Lung (tissue), 12 donors: Measurements from ENCODE around the gene SIK3. TPM values are rescaled to one million over a fixed set of nuclear protein-coding genes. Genes with fewer than 3 reads are reported as not detected.

Experiments used
- ATAC-seq: fragments of 200-7000 bp; cut with Tn5 transposase; one replicate; pipeline ENCODE4 v1.9.1; 2020; ENCODE audit warnings: moderate number of reproducible peaks; ENCODE audit not compliant: insufficient read depth, low FRiP score
- DNase-seq, 3 donors: peaks; one replicate each; pipeline ENCODE4 v3.0.0-alpha.2; 2013 to 2017
- H3K27ac ChIP-seq, 2 donors: one replicate each; pipeline ENCODE4 v1.5.1; 2013; ENCODE audit warnings: mild to moderate bottlenecking in 2 of 2, moderate library complexity in 2 of 2, control low read depth in 1 of 2, inconsistent platforms in 1 of 2, low read depth in 1 of 2, low read length in 1 of 2
- H3K27me3 ChIP-seq, 3 donors: one replicate each; pipeline ENCODE4 v1.5.1; 2013; ENCODE audit warnings: low read length in 2 of 3; ENCODE audit not compliant: control insufficient read depth in 3 of 3, insufficient read depth in 3 of 3
- H3K36me3 ChIP-seq, 4 donors: one replicate each; pipeline ENCODE4 v1.5.1; 2013; ENCODE audit warnings: low read length in 4 of 4, mild to moderate bottlenecking in 1 of 4, moderate library complexity in 1 of 4; ENCODE audit not compliant: control insufficient read depth in 4 of 4, insufficient read depth in 4 of 4
- H3K4me1 ChIP-seq, 5 donors: one replicate each; pipeline ENCODE4 v1.5.1; 2013; ENCODE audit warnings: low read length in 5 of 5, mild to moderate bottlenecking in 2 of 5, moderate library complexity in 1 of 5; ENCODE audit not compliant: control insufficient read depth in 5 of 5, insufficient read depth in 5 of 5
- H3K4me3 ChIP-seq: one replicate; pipeline ENCODE4 v1.5.1; 2013; ENCODE audit warnings: mild to moderate bottlenecking, control low read depth, moderate library complexity
- H3K9ac ChIP-seq, 2 donors: one replicate each; pipeline ENCODE4 v1.5.1; 2013; ENCODE audit warnings: low read length in 2 of 2, control low read depth in 1 of 2; ENCODE audit not compliant: insufficient read depth in 1 of 2
- H3K9me3 ChIP-seq, 4 donors: one replicate each; pipeline ENCODE4 v1.5.1; 2013; ENCODE audit warnings: low read length in 3 of 4, mild to moderate bottlenecking in 1 of 4, moderate library complexity in 1 of 4; ENCODE audit not compliant: control insufficient read depth in 4 of 4, insufficient read depth in 3 of 4
- CTCF ChIP-seq: IDR thresholded peaks from 2 replicates; pipeline ENCODE4 v1.5.1; 2012; ENCODE audit warnings: mild to moderate bottlenecking; ENCODE audit errors: control extremely low read depth, extremely low read depth
- WGBS, 2 donors: extraction: QIAGEN DNeasy Blood & Tissue Kit; methylation state at CpG; one replicate each; pipeline ENCODE4 v1.1.7; 2013; 5-methylcytosine and 5-hydroxymethylcytosine counted together
- polyA plus RNA-seq, 2 donors: library from polyadenylated mRNA; stranded (reverse); fragments of 200-250 nt; gene quantifications; one replicate each; pipeline ENCODE4 v1.2.1, GENCODE V29; 2013
- total RNA-seq, 2 donors: library from RNA; depleted of rRNA in 1 of 2; stranded (reverse); fragments of >200 nt in 1 of 2; gene quantifications; one replicate each; pipeline ENCODE4 v1.2.1, GENCODE V29; 2014 to 2021
- donor health status: control.
- donor health status: control.
- donor health status: Bipolar disorder and iron deficiency.
- donor health status: healthy.
- donor health status: DM: yes; HTN: yes; CAD: no.

The SIK3 gene
- total and polyA plus RNA-seq, 4 donors = 9.0 to 43.4 (median 29.6) TPM

- Histone ChIP-seq H3K27ac (no peak within 1 kb of the TSS), H3K9me3 (no peaks in the 10 kb centered on the region), H3K4me3 (no peak within 1 kb of the TSS), H3K27me3 (no peaks in the 10 kb centered on the region), H3K36me3 (no peaks in the 10 kb centered on the region), H3K4me1 (peaks cover 0 to 12% (median 7%) of the 10 kb centered on the region in 5 donors), H3K9ac (no peak within 1 kb of the TSS)
- no peak for TF ChIP-seq CTCF
- 70 to 76% methylated on average over 9 of the region's 9 CpGs for WGBS, 2 donors
- ATAC-seq (no peak), DNase-seq (peak; percentile 37 to 67 (median 50))
These were observed 268.6 kb downstream of the SIK3 start, which contains the start of gene APOC3 for GRCh38 chr11:116829525-116830183. APOC3 (plus strand) TSS chr11:116829907; CDS start chr11:116830583, 676 bp downstream.

- no peak for DNase-seq
- H3K27me3 ChIP-seq = no peaks in the 10 kb centered on the region
- H3K9me3 ChIP-seq = no peaks in the 10 kb centered on the region
- TF ChIP-seq CTCF = no peak
- H3K27ac ChIP-seq = no peak overlapping the region
- H3K9ac ChIP-seq = no peak overlapping the region
- H3K4me1 ChIP-seq = peaks cover 0 to 12% (median 6%) of the 10 kb centered on the region in 5 donors
- no peaks in the 10 kb centered on the region for H3K36me3 ChIP-seq
- no peak overlapping the region for H3K4me3 ChIP-seq
- ATAC-seq = no peak
- WGBS, 2 donors = 65 to 73% methylated on average over 14 to 16 of the region's 16 CpGs
These were observed 269.4 kb downstream of the SIK3 start for GRCh38 chr11:116828632-116829524.

- ATAC-seq (no peak), DNase-seq (no peak)
- H3K27me3 ChIP-seq = no peaks in the 10 kb centered on the region
- TF ChIP-seq CTCF = no peak
- H3K36me3 ChIP-seq = no peaks in the 10 kb centered on the region
- peaks cover 0 to 14% (median 6%) of the 10 kb centered on the region in 5 donors for H3K4me1 ChIP-seq
- H3K9me3 ChIP-seq = no peaks in the 10 kb centered on the region
- WGBS, 2 donors = 89 to 98% methylated on average over 6 of the region's 6 CpGs
- H3K4me3 ChIP-seq = no peak overlapping the region
- H3K27ac ChIP-seq = no peak overlapping the region
- H3K9ac ChIP-seq = no peak overlapping the region
These were observed 270.8 kb downstream of the SIK3 start for GRCh38 chr11:116827461-116827860.
